Testis (tissue), 3 donors: ENCODE data around the gene GRIP2. TPM values are rescaled to one million over a fixed set of nuclear protein-coding genes. Genes with fewer than 3 reads are reported as not detected.

Experiments used
- DNase-seq: peaks from one replicate; pipeline ENCODE4 v3.0.0-alpha.2; 2019
- H3K27ac ChIP-seq, 2 donors: fragments of 200-600 bp; sonication (generic); one replicate each; pipeline ENCODE4 v1.5.1; 2019
- H3K27me3 ChIP-seq: fragments of 200-600 bp; sonication (generic); one replicate; pipeline ENCODE4 v1.5.1; 2019
- H3K36me3 ChIP-seq: fragments of 200-600 bp; sonication (generic); one replicate; pipeline ENCODE4 v1.5.1; 2017; ENCODE audit warnings: low read depth; ENCODE audit errors: missing control alignments
- H3K4me1 ChIP-seq: fragments of 200-600 bp; sonication (generic); one replicate; pipeline ENCODE4 v1.5.1; 2019
- H3K4me3 ChIP-seq, 2 donors: fragments of 200-600 bp; sonication (generic); one replicate each; pipeline ENCODE4 v1.5.1; 2017 to 2019
- H3K9me3 ChIP-seq: fragments of 200-600 bp; sonication (generic); one replicate; pipeline ENCODE4 v1.5.1; 2017
- CTCF ChIP-seq, 3 experiments: fragments of 450-650 bp in 2 of 3; fragments of 200-600 bp in 1 of 3; sonication (generic) in 1 of 3; IDR thresholded peaks; one replicate each; pipeline ENCODE4 v1.5.1; 2016 to 2019; ENCODE audit warnings: antibody characterized with exemption in 3 of 3, mild to moderate bottlenecking in 2 of 3, moderate library complexity in 1 of 3
- POLR2A ChIP-seq: fragments of 450-650 bp; IDR thresholded peaks from one replicate; pipeline ENCODE4 v1.6.1; 2017; ENCODE audit warnings: antibody characterized with exemption, mild to moderate bottlenecking, moderate library complexity
- WGBS, 2 donors: methylation state at CpG; one replicate each; pipeline ENCODE4 v1.1.5; 2018; 5-methylcytosine and 5-hydroxymethylcytosine counted together
- intact Hi-C: fragments of 100-400 bp; cut with DNase I; formaldehyde crosslinking; loops from one replicate; pipeline ENCODE4 v1.15.1; 2023; ENCODE audit warnings: low total_unique reads
- polyA plus RNA-seq: library from polyadenylated mRNA; stranded (reverse); fragments of 350-450 nt; fragmentation: Illumina TruSeq; extraction: RNeasy Lipid Tissue Mini Kit (QIAGEN cat#74804); gene quantifications from one replicate; pipeline ENCODE4 v1.2.3, GENCODE V29; 2014; ENCODE audit warnings: low read depth, low replicate concordance; ENCODE audit not compliant: insufficient read depth
- total RNA-seq, 2 donors: library from RNA; depleted of rRNA; stranded (reverse); fragments of >200 nt; gene quantifications; one replicate each; pipeline ENCODE4 v1.2.3, GENCODE V29; 2016

GRIP2 gene
- total and polyA plus RNA-seq, 3 donors from 2014 or later, result 2.4 to 3.2 (median 2.7) TPM

GRCh38 chr3:14574183-14574582 lies 34.0 kb upstream of the GRIP2 start:
- WGBS, 2 donors, result 62 to 66% methylated on average over 13 to 27 of the region's 27 CpGs
- TF ChIP-seq POLR2A, result no peak
- TF ChIP-seq CTCF (IDR thresholded peaks at IDR 0.05), result no peak
- no peaks in the 10 kb centered on the region for H3K9me3 ChIP-seq
- no peaks in the 10 kb centered on the region for H3K36me3 ChIP-seq
- no peak overlapping the region for H3K27ac ChIP-seq
- H3K4me3 ChIP-seq, result no peak overlapping the region
- no peaks in the 10 kb centered on the region for H3K27me3 ChIP-seq
- intact Hi-C loops, result no loop called here
- DNase-seq, result no peak
- no peaks in the 10 kb centered on the region for H3K4me1 ChIP-seq

GRCh38 chr3:14573706-14574105 lies 33.6 kb upstream of the GRIP2 start:
- H3K27me3 ChIP-seq, result no peaks in the 10 kb centered on the region
- H3K9me3 ChIP-seq, result no peaks in the 10 kb centered on the region
- 56 to 84% methylated on average over 5 to 21 of the region's 21 CpGs for WGBS, 2 donors
- TF ChIP-seq CTCF (IDR thresholded peaks at IDR 0.05) (no peak), POLR2A (no peak)
- no peak overlapping the region for H3K27ac ChIP-seq
- intact Hi-C loops, result no loop called here
- no peak for DNase-seq
- H3K4me3 ChIP-seq, result no peak overlapping the region
- no peaks in the 10 kb centered on the region for H3K36me3 ChIP-seq
- H3K4me1 ChIP-seq, result no peaks in the 10 kb centered on the region

- TF ChIP-seq POLR2A (no peak), CTCF (IDR thresholded peaks at IDR 0.05) (no peak)
- 84 to 89% methylated on average over 5 of the region's 5 CpGs for WGBS, 2 donors
- no peaks in the 10 kb centered on the region for H3K9me3 ChIP-seq
- intact Hi-C loops, result no loop called here
- DNase-seq, result no peak
- no peak overlapping the region for H3K27ac ChIP-seq
- H3K4me3 ChIP-seq, result no peak overlapping the region
- no peaks in the 10 kb centered on the region for H3K4me1 ChIP-seq
- no peaks in the 10 kb centered on the region for H3K36me3 ChIP-seq
- H3K27me3 ChIP-seq, result no peaks in the 10 kb centered on the region
These were observed 30.7 kb upstream of the GRIP2 start for GRCh38 chr3:14570864-14571263.

GRCh38 chr3:14570089-14570488 lies 29.9 kb upstream of the GRIP2 start:
- H3K9me3 ChIP-seq, result no peaks in the 10 kb centered on the region
- DNase-seq, result no peak
- 59 to 61% methylated on average over 5 of the region's 5 CpGs for WGBS, 2 donors
- no peaks in the 10 kb centered on the region for H3K36me3 ChIP-seq
- intact Hi-C loops, result no loop called here
- no peak overlapping the region for H3K27ac ChIP-seq
- no peak overlapping the region for H3K4me3 ChIP-seq
- H3K27me3 ChIP-seq, result no peaks in the 10 kb centered on the region
- no peak for TF ChIP-seq CTCF (IDR thresholded peaks at IDR 0.05)
- no peak for TF ChIP-seq POLR2A
- H3K4me1 ChIP-seq, result no peaks in the 10 kb centered on the region

- Histone ChIP-seq H3K4me3 (no peak overlapping the region), H3K4me1 (no peaks in the 10 kb centered on the region), H3K36me3 (no peaks in the 10 kb centered on the region), H3K27me3 (no peaks in the 10 kb centered on the region), H3K9me3 (no peaks in the 10 kb centered on the region), H3K27ac (no peak overlapping the region)
- no peak for DNase-seq
- 81 to 87% methylated on average over 11 of the region's 11 CpGs for WGBS, 2 donors
- TF ChIP-seq POLR2A (no peak), CTCF (IDR thresholded peaks at IDR 0.05) (no peak)
- intact Hi-C loops, result no loop called here
These were observed 29.4 kb upstream of the GRIP2 start for GRCh38 chr3:14569474-14570000.
